Neural progenitor cell (in vitro differentiated cells): ENCODE measurements around the gene ZHX3. TPM values are rescaled to one million over a fixed set of nuclear protein-coding genes. Genes with fewer than 3 reads are reported as not detected.
A peak's percentile ranks its signal among the peaks of the same experiment; 100 is the strongest.

ENCODE experiments used
- DNase-seq: peaks from one replicate; pipeline ENCODE4 v3.0.0-alpha.2; 2016; ENCODE audit warnings: low spot score
- H2AFZ ChIP-seq: fragments of 200-600 bp; sonication (generic); replicated peaks from 2 replicates; pipeline ENCODE4 v1.6.1; 2016; ENCODE audit warnings: antibody characterized with exemption
- H3F3A ChIP-seq: fragments of 200-600 bp; sonication (generic); 2 replicates; pipeline ENCODE4 v1.6.1; 2016; ENCODE audit warnings: antibody characterized with exemption, low read depth
- H3K27ac ChIP-seq: fragments of 200-600 bp; sonication (generic); 2 replicates; pipeline ENCODE4 v1.5.1; 2016; ENCODE audit warnings: mild to moderate bottlenecking
- H3K27me3 ChIP-seq: fragments of 200-600 bp; sonication (generic); 2 replicates; pipeline ENCODE4 v1.6.1; 2016; ENCODE audit warnings: mild to moderate bottlenecking, moderate library complexity
- H3K36me3 ChIP-seq: fragments of 200-600 bp; sonication (generic); 2 replicates; pipeline ENCODE4 v1.5.1; 2016
- H3K4me1 ChIP-seq: fragments of 200-600 bp; sonication (generic); 2 replicates; pipeline ENCODE4 v1.6.1; 2016; ENCODE audit warnings: mixed run types
- H3K4me2 ChIP-seq: fragments of 200-600 bp; sonication (generic); 2 replicates; pipeline ENCODE4 v1.6.1; 2016
- H3K4me3 ChIP-seq: fragments of 200-600 bp; sonication (generic); 2 replicates; pipeline ENCODE4 v1.5.1; 2016
- H3K79me2 ChIP-seq: fragments of 200-600 bp; sonication (generic); 2 replicates; pipeline ENCODE4 v1.6.1; 2016; ENCODE audit warnings: low read depth
- H3K9ac ChIP-seq: fragments of 200-600 bp; sonication (generic); 2 replicates; pipeline ENCODE4 v1.6.1; 2016
- H3K9me3 ChIP-seq: fragments of 200-600 bp; sonication (generic); 2 replicates; pipeline ENCODE4 v1.5.1; 2016; ENCODE audit warnings: low read depth
- H4K20me1 ChIP-seq: fragments of 200-600 bp; sonication (generic); 2 replicates; pipeline ENCODE4 v1.6.1; 2016; ENCODE audit warnings: low read depth
- H3K27ac Mint-ChIP-seq: 3 replicates; pipeline ENCODE4 v1.8.0; 2021; ENCODE audit warnings: mixed read lengths
- H3K27me3 Mint-ChIP-seq: 2 replicates; pipeline ENCODE4 v1.8.0; 2022; ENCODE audit warnings: low read depth, mild to moderate bottlenecking, inconsistent platforms, moderate library complexity, mixed read lengths; ENCODE audit not compliant: insufficient read depth
- H3K36me3 Mint-ChIP-seq: 3 replicates; pipeline ENCODE4 v1.8.0; 2021; ENCODE audit warnings: mixed read lengths
- H3K4me1 Mint-ChIP-seq: 3 replicates; pipeline ENCODE4 v1.8.0; 2021; ENCODE audit warnings: mixed read lengths
- H3K4me3 Mint-ChIP-seq: 3 replicates; pipeline ENCODE4 v1.8.0; 2021; ENCODE audit warnings: mild to moderate bottlenecking, moderate library complexity, mixed read lengths
- H3K9me3 Mint-ChIP-seq: 3 replicates; pipeline ENCODE4 v1.8.0; 2020; ENCODE audit warnings: mixed read lengths
- CTCF ChIP-seq: fragments of 200-600 bp; sonication (generic); IDR thresholded peaks from 2 replicates; pipeline ENCODE4 v1.5.1; 2017; ENCODE audit warnings: antibody characterized with exemption, mild to moderate bottlenecking
- EZH2 ChIP-seq: fragments of 200-600 bp; sonication (generic); IDR thresholded peaks from 2 replicates; pipeline ENCODE4 v1.6.1; 2017; ENCODE audit warnings: antibody characterized with exemption, mild to moderate bottlenecking, moderate library complexity
- EZH2phosphoT487 ChIP-seq: fragments of 200-600 bp; sonication (generic); IDR thresholded peaks from 2 replicates; pipeline ENCODE4 v1.6.1; 2017; ENCODE audit warnings: antibody characterized with exemption
- total RNA-seq: library from RNA; depleted of rRNA; stranded (reverse); fragments of >200 nt; gene quantifications from 2 replicates; pipeline ENCODE4 v1.2.3, GENCODE V29; 2015; ENCODE audit warnings: low replicate concordance

Gene ZHX3
- total RNA-seq, 1 donor from 2014 or later: 6.8 TPM

GRCh38 chr20:41365777-41366545 is 48.4 kb upstream of the ZHX3 start:
- H3K27ac Mint-ChIP-seq: no peak overlapping the region

GRCh38 chr20:41364967-41365765 is 47.6 kb upstream of the ZHX3 start:
- TF ChIP-seq CTCF (no peak), EZH2 (no peak), EZH2phosphoT487 (no peak)
- Histone ChIP-seq H3K4me2 (peak overlapping the region; percentile 100), H2AFZ (no peak overlapping the region), H3K4me3 (peak overlapping the region; percentile 68), H3K27me3 (peaks cover 63% of the 10 kb centered on the region), H3K4me1 (peaks cover 9% of the 10 kb centered on the region), H3K9ac (no peak overlapping the region), H4K20me1 (peaks cover 13% of the 10 kb centered on the region), H3K79me2 (no peaks in the 10 kb centered on the region), H3K27ac (no peak overlapping the region), H3K36me3 (no peaks in the 10 kb centered on the region), H3F3A (peaks cover 12% of the 10 kb centered on the region), H3K9me3 (no peaks in the 10 kb centered on the region)
- no peaks in the 10 kb centered on the region for H3K9me3 Mint-ChIP-seq
- no peak overlapping the region for H3K27ac Mint-ChIP-seq
- peaks cover 21% of the 10 kb centered on the region for H3K27me3 Mint-ChIP-seq
- peaks cover 15% of the 10 kb centered on the region for H3K4me1 Mint-ChIP-seq
- H3K36me3 Mint-ChIP-seq: no peaks in the 10 kb centered on the region
- H3K4me3 Mint-ChIP-seq: peak overlapping the region; percentile 79
- DNase-seq: no peak

More at GRCh38 chr20:41365777-41366545, 48.4 kb upstream of the ZHX3 start:
- TF ChIP-seq CTCF: no peak
- TF ChIP-seq EZH2: peak; percentile 72
- peak; percentile 75 for TF ChIP-seq EZH2phosphoT487
- no peak overlapping the region for H3K9ac ChIP-seq
- DNase-seq: peak; percentile 62
- peaks cover 10% of the 10 kb centered on the region for H4K20me1 ChIP-seq
- Mint-ChIP-seq H3K9me3 (peaks cover under 1% of the 10 kb centered on the region), H3K27me3 (peaks cover 21% of the 10 kb centered on the region), H3K4me1 (peaks cover 11% of the 10 kb centered on the region), H3K4me3 (peak overlapping the region; percentile 79), H3K36me3 (no peaks in the 10 kb centered on the region)
- H3K4me1 ChIP-seq: peaks cover 9% of the 10 kb centered on the region
- H3K4me2 ChIP-seq: peak overlapping the region; percentile 100
- no peaks in the 10 kb centered on the region for H3K36me3 ChIP-seq
- peak overlapping the region; percentile 68 for H3K4me3 ChIP-seq
- peaks cover 63% of the 10 kb centered on the region for H3K27me3 ChIP-seq
- no peak overlapping the region for H3K27ac ChIP-seq
- H3F3A ChIP-seq: peaks cover 12% of the 10 kb centered on the region
- H3K79me2 ChIP-seq: no peaks in the 10 kb centered on the region
- H3K9me3 ChIP-seq: no peaks in the 10 kb centered on the region
- no peak overlapping the region for H2AFZ ChIP-seq

GRCh38 chr20:41364236-41364855 is 46.8 kb upstream of the ZHX3 start:
- Histone ChIP-seq H3K27ac (no peak overlapping the region), H3K36me3 (no peaks in the 10 kb centered on the region), H3K4me3 (no peak overlapping the region), H2AFZ (no peak overlapping the region), H4K20me1 (peaks cover 13% of the 10 kb centered on the region), H3F3A (peaks cover 12% of the 10 kb centered on the region), H3K9me3 (no peaks in the 10 kb centered on the region), H3K4me2 (no peak overlapping the region), H3K79me2 (no peaks in the 10 kb centered on the region), H3K27me3 (peaks cover 56% of the 10 kb centered on the region), H3K4me1 (peaks cover 9% of the 10 kb centered on the region), H3K9ac (no peak overlapping the region)
- Mint-ChIP-seq H3K27me3 (peaks cover 21% of the 10 kb centered on the region), H3K36me3 (no peaks in the 10 kb centered on the region), H3K4me1 (peaks cover 18% of the 10 kb centered on the region), H3K4me3 (peak overlapping the region; percentile 52), H3K9me3 (no peaks in the 10 kb centered on the region), H3K27ac (no peak overlapping the region)
- TF ChIP-seq EZH2phosphoT487 (no peak), CTCF (no peak), EZH2 (no peak)
- DNase-seq: no peak
